GM20000 (cell line): ENCODE data around the gene PIGS.

Experiments
- DNase-seq: peaks from one replicate; pipeline ENCODE4 v3.0.0; 2012; ENCODE audit warnings: low spot score
- CTCF ChIP-seq: IDR thresholded peaks from 2 replicates; pipeline ENCODE4 v1.5.1; 2012; ENCODE audit warnings: mild to moderate bottlenecking, control low read depth; ENCODE audit errors: extremely low read depth, missing control alignments

The PIGS gene

GRCh38 chr17:28519236-28519635 lies 52.1 kb downstream of the PIGS start:
- DNase-seq = no peak
- TF ChIP-seq CTCF = no peak

GRCh38 chr17:28518578-28518977 lies 52.7 kb downstream of the PIGS start:
- TF ChIP-seq CTCF = no peak
- DNase-seq = no peak

- TF ChIP-seq CTCF = no peak
- DNase-seq = no peak
Observed at GRCh38 chr17:28518132-28518531, 53.2 kb downstream of the PIGS start.

GRCh38 chr17:28515518-28515917 lies 55.8 kb downstream of the PIGS start:
- DNase-seq = no peak
- TF ChIP-seq CTCF = no peak

- no peak for TF ChIP-seq CTCF
- no peak for DNase-seq
Observed at GRCh38 chr17:28514561-28515002, 56.7 kb downstream of the PIGS start.

GRCh38 chr17:28513476-28513875 lies 57.8 kb downstream of the PIGS start:
- TF ChIP-seq CTCF = no peak
- DNase-seq = no peak

- DNase-seq = no peak
- TF ChIP-seq CTCF = no peak
Observed at GRCh38 chr17:28511858-28512461, 59.4 kb downstream of the PIGS start.
